OCI-LY1 (cell line): ENCODE data around the gene SOBP.

Source experiments
- CTCF ChIP-seq: fragments of 200-600 bp; sonication (generic), shearing (Covaris generic); IDR thresholded peaks from 2 replicates; pipeline ENCODE4 v1.5.1; 2017; ENCODE audit warnings: mild to moderate bottlenecking, antibody characterized with exemption, low read length, moderate library complexity, mixed read lengths
- EZH2 ChIP-seq: fragments of 200-600 bp; sonication (generic), shearing (Covaris generic); IDR thresholded peaks from 2 replicates; pipeline ENCODE4 v1.8.0; 2017; ENCODE audit warnings: borderline replicate concordance, mixed run types, mild to moderate bottlenecking, antibody characterized with exemption, low read length, moderate library complexity, mixed read lengths

GRCh38 chr6:107673076-107673494 lies 183.2 kb downstream of the SOBP start:
- TF ChIP-seq EZH2 (no peak), CTCF (no peak)
